K562 (cell line): Measurements from ENCODE around the gene PNLIPRP2. TPM values are rescaled to one million over a fixed set of nuclear protein-coding genes. Genes with fewer than 3 reads are reported as not detected.

Experiments used
- ATAC-seq: fragments of 200-7000 bp; cut with Tn5 transposase; 3 replicates; pipeline ENCODE4 v1.9.1; 2020; ENCODE audit warnings: moderate library complexity
- BruUV-seq: library from RNA; stranded (reverse); fragments of 400-500 nt; replicated peaks from 2 replicates; lab custom pipeline; 2021; lab: Mats Ljungman, UMichigan
- CTCF ChIA-PET: fragments of 300-600 bp; formaldehyde crosslinking; extraction: SDS; loops from one replicate; lab custom pipeline; 2021; ENCODE audit warnings: low intra/inter-chr PET ratio; lab: Yijun Ruan, JAX
- POLR2A ChIA-PET: fragments of 300-600, 350-650 bp; sonication (Branson Sonifier 250); formaldehyde crosslinking; extraction: SDS; loops from one replicate; lab custom pipeline; 2021; ENCODE audit warnings: antibody characterized with exemption, inconsistent platforms; lab: Yijun Ruan, JAX
- DNase-seq, 4 experiments: peaks; one replicate each; pipeline versions ENCODE4 v3.0.0 to v3.0.0-alpha.2; 2011 to 2018; ENCODE audit warnings: low spot score in 3 of 4, mixed read lengths in 3 of 4; ENCODE audit errors: extremely low read depth in 1 of 4
- FAIRE-seq: peaks from 2 replicates; lab custom pipeline; 2011; peaks lifted over from hg19 to GRCh38; lab: Jason Lieb, UNC
- H2AFZ ChIP-seq: 2 replicates; pipeline ENCODE4 v1.6.0; 2011; ENCODE audit warnings: low read depth, low read length, control low read depth, inconsistent platforms
- H3K27ac ChIP-seq: fragments of 200-600 bp; 3 replicates; pipeline ENCODE4 v1.8.0; 2011; ENCODE audit warnings: low read depth, mild to moderate bottlenecking, control low read depth, inconsistent platforms, low read length, moderate library complexity, mixed read lengths; ENCODE audit errors: extremely low read depth
- H3K27me3 ChIP-seq, 2 experiments: fragments of 300-600 bp in 1 of 2; 2 replicates in 1 of 2; 3 replicates in 1 of 2; pipeline versions ENCODE4 v1.6.0 to v1.8.0; 2011; ENCODE audit warnings: inconsistent platforms in 2 of 2, low read length in 2 of 2, mild to moderate bottlenecking in 1 of 2, mixed read lengths in 1 of 2, moderate library complexity in 1 of 2; ENCODE audit not compliant: control insufficient read depth in 2 of 2, insufficient read depth in 2 of 2
- H3K36me3 ChIP-seq: fragments of 300-600 bp; 3 replicates; pipeline ENCODE4 v1.8.0; 2011; ENCODE audit warnings: mild to moderate bottlenecking, low read length, inconsistent platforms; ENCODE audit not compliant: control insufficient read depth, insufficient read depth
- H3K4me1 ChIP-seq, 2 experiments: fragments of 200-600 bp in 1 of 2; replicated peaks in 1 of 2; 2 replicates in 1 of 2; 3 replicates in 1 of 2; pipeline versions ENCODE4 v1.5.1 to v1.8.0; 2011; ENCODE audit warnings: inconsistent platforms in 2 of 2, low read length in 2 of 2, mild to moderate bottlenecking in 1 of 2, mixed read lengths in 1 of 2, moderate library complexity in 1 of 2; ENCODE audit not compliant: control insufficient read depth in 2 of 2, insufficient read depth in 2 of 2
- H3K4me2 ChIP-seq: 2 replicates; pipeline ENCODE4 v1.6.1; 2011; ENCODE audit warnings: low read length, control low read depth, inconsistent platforms, mixed read lengths; ENCODE audit not compliant: insufficient read depth
- H3K4me3 ChIP-seq: fragments of 200-600 bp; sonication (generic), shearing (Covaris generic); 2 replicates; pipeline ENCODE4 v1.5.1; 2016; ENCODE audit warnings: control low read depth, inconsistent platforms
- H3K79me2 ChIP-seq: fragments of 200-600 bp; 3 replicates; pipeline ENCODE4 v1.8.0; 2011; ENCODE audit warnings: low read length, inconsistent platforms; ENCODE audit not compliant: control insufficient read depth, insufficient read depth
- H3K9ac ChIP-seq, 2 experiments: 2 replicates each; pipeline versions ENCODE4 v1.6.0 to v1.6.1; 2011; ENCODE audit warnings: low read depth in 2 of 2, low read length in 2 of 2, control low read depth in 1 of 2, inconsistent platforms in 1 of 2, mild to moderate bottlenecking in 1 of 2, mixed read lengths in 1 of 2; ENCODE audit not compliant: insufficient read depth in 1 of 2
- H3K9me1 ChIP-seq: one replicate; pipeline ENCODE4 v1.6.0; 2011; ENCODE audit warnings: inconsistent platforms, mild to moderate bottlenecking, low read length, moderate library complexity; ENCODE audit not compliant: control insufficient read depth, insufficient read depth
- H3K9me3 ChIP-seq: replicated peaks from 2 replicates; pipeline ENCODE4 v1.5.1; 2011; ENCODE audit warnings: low read depth, low read length, inconsistent platforms; ENCODE audit not compliant: control insufficient read depth, insufficient read depth
- H4K20me1 ChIP-seq: replicated peaks from 2 replicates; pipeline ENCODE4 v1.6.1; 2011; ENCODE audit warnings: low read length, inconsistent platforms, mixed read lengths; ENCODE audit not compliant: control insufficient read depth, insufficient read depth
- AFF1 ChIP-seq, 2 experiments: fragments of 450-650 bp; IDR thresholded peaks; 2 replicates each; pipeline ENCODE4 v1.6.1; 2018; ENCODE audit warnings: mild to moderate bottlenecking in 2 of 2, low read depth in 1 of 2; ENCODE audit not compliant: partially characterized antibody in 2 of 2
- ARID3A ChIP-seq: IDR thresholded peaks from 2 replicates; pipeline ENCODE4 v1.6.1; 2012; ENCODE audit warnings: low read depth, low read length, improper control_type of control experiment, borderline replicate concordance
- ETV5 ChIP-seq: sonication (generic); formaldehyde crosslinking; IDR thresholded peaks from 2 replicates; pipeline ENCODE4 v1.4.0; 2020; ENCODE audit warnings: low read depth, mild to moderate bottlenecking, missing genetic modification reagents
- HNRNPH1 ChIP-seq: fragments of 200-400 bp; formaldehyde crosslinking; optimal IDR thresholded peaks from 2 replicates; pipeline ENCODE3; 2017; ENCODE audit warnings: low read depth, mild to moderate bottlenecking, low read length, moderate library complexity
- RREB1 ChIP-seq: fragments of 250-450 bp; sonication (Bioruptor Pico); IDR thresholded peaks from 2 replicates; pipeline ENCODE4 v1.4.0; 2020
- THRA ChIP-seq: fragments of 450-650 bp; IDR thresholded peaks from 2 replicates; pipeline ENCODE4 v1.6.1; 2017; ENCODE audit warnings: mild to moderate bottlenecking, moderate library complexity
- ZKSCAN8 ChIP-seq: fragments of 200-800 bp; sonication (Bioruptor generic); IDR thresholded peaks from 2 replicates; pipeline ENCODE4 v1.6.1; 2016; ENCODE audit warnings: missing genetic modification characterization, missing compliant biosample characterization
- WGBS: fragments of 100-300 bp; shearing (Covaris generic); methylation state at CpG from one replicate; pipeline ENCODE4 v1.1.6; 2016; ENCODE audit warnings: low coverage, mixed read lengths; ENCODE audit not compliant: insufficient coverage; ENCODE audit errors: missing lambda C conversion rate; 5-methylcytosine and 5-hydroxymethylcytosine counted together
- in situ Hi-C: fragments of 300-500 bp; cut with MboI; formaldehyde crosslinking; loops from 4 replicates; pipeline ENCODE4 v1.15.0; 2018; ENCODE audit warnings: inconsistent platforms, mixed read lengths
- intact Hi-C: fragments of 100-400 bp; cut with micrococcal nuclease; formaldehyde crosslinking; loops from 2 replicates; pipeline ENCODE4 v1.14.2; 2022
- polyA plus RNA-seq, 8 experiments: library from polyadenylated mRNA; depleted of rRNA in 4 of 8; stranded (reverse) in 5 of 8; unstranded in 3 of 8; fragments of >200 nt; fragmentation: Nextera tagmentation in 2 of 8; fragmentation: Illumina TruSeq in 1 of 8; extraction: Ambion mirVana in 2 of 8; extraction: Trizol in 1 of 8; gene quantifications; 2 replicates each; pipeline versions ENCODE4 v1.2.1 to v1.2.3, GENCODE V29; 2011 to 2014; ENCODE audit warnings: inconsistent platforms in 1 of 8, missing spikeins in 1 of 8
- total RNA-seq, 7 experiments: library from RNA; depleted of rRNA in 6 of 7; stranded (reverse); fragments of >200 nt in 6 of 7; fragmentation: Illumina TruSeq in 2 of 7; extraction: Trizol in 2 of 7; gene quantifications; 2 replicates each; pipeline versions ENCODE4 v1.2.1 to v1.2.3, GENCODE V29; 2011 to 2021; ENCODE audit warnings: low replicate concordance in 1 of 7

The PNLIPRP2 gene
- total and polyA plus RNA-seq, 9 of the 15 experiments (the other 6 are each of a cell fraction or from before 2014, with no cell fraction given) = 0.38 TPM; not detected in 8

DNA sequence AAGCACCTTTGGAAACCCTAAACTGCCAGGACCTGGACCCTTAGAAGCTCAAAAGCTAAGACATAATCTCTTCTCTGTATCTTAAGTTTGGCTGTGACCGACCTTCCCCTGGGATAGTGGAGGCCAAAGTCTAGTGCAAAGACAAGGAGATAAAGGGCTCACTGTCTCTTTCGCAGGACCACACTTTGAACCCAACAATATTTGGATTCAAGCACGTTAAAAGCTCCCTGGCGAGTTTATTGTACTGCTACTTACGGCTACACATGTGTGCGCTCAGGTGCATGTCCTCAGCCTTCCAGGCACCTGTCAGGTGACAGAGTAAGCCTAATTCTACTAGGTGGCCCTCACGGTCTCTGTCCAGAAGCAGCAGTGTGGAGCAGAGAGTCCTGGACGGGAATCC lies 55.9 kb downstream of the PNLIPRP2 start:
- Histone ChIP-seq H3K27ac (no peak overlapping the region), H3K27me3 (peaks cover 0 to 30% of the 10 kb centered on the region in 2 experiments; a peak in 3 of 5 replicates), H3K36me3 (no peaks in the 10 kb centered on the region), H3K9ac (no peak overlapping the region), H3K4me2 (no peak overlapping the region), H3K79me2 (no peaks in the 10 kb centered on the region), H3K9me3 (no peaks in the 10 kb centered on the region), H3K4me3 (no peak overlapping the region), H2AFZ (no peak overlapping the region), H3K9me1 (no peaks in the 10 kb centered on the region), H4K20me1 (no peaks in the 10 kb centered on the region), H3K4me1 (no peaks in the 10 kb centered on the region)
- CTCF ChIA-PET = no interaction called here
- 2% methylated on average over 7 of the region's 8 CpGs for WGBS
- intact Hi-C loops = no loop called here
- no TSS peak for BruUV-seq
- ATAC-seq = no peak
- POLR2A ChIA-PET = no interaction called here
- in situ Hi-C loops = loop anchor here (25.0 kb wide), 1 partner anchor 111 kb away; no protein-coding TSS in a partner anchor
- no peak for FAIRE-seq
- DNase-seq = no peak
- no peak for TF ChIP-seq ARID3A
- no peak for TF ChIP-seq RREB1 (CRISPR knock-in tag)
- TF ChIP-seq ETV5 (CRISPR knock-in tag) = no peak
- no peak for TF ChIP-seq AFF1 (IDR thresholded peaks at IDR 0.05; ENCODE audit: low read depth in 1 of 2, partially characterized antibody in 2 of 2)
- no peak for TF ChIP-seq THRA
- no peak for TF ChIP-seq HNRNPH1
- no peak for TF ChIP-seq ZKSCAN8 (CRISPR knock-in tag)
